ENCODE data around the gene DDN.

DNA sequence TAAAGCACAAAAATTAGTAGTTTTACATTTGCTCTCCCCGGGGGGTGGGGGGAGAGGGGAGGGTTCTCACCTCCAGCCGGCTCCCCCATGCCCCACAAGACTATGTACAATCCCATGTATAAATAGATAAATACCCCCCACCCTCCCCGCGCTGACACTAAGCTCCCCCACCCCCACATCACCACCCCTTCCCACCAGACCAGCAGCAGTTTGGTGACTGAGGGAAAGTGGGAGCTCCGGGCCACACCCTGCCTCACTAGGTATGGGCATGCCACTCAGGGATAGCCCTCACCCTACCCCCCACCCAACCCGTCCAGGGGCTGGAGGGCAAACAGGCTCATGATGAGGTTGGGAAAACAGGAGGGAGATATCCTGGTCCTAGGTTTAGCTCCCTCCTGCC, 21.3 kb upstream of the DDN start:
- TF ChIP-seq, protein P1, sequence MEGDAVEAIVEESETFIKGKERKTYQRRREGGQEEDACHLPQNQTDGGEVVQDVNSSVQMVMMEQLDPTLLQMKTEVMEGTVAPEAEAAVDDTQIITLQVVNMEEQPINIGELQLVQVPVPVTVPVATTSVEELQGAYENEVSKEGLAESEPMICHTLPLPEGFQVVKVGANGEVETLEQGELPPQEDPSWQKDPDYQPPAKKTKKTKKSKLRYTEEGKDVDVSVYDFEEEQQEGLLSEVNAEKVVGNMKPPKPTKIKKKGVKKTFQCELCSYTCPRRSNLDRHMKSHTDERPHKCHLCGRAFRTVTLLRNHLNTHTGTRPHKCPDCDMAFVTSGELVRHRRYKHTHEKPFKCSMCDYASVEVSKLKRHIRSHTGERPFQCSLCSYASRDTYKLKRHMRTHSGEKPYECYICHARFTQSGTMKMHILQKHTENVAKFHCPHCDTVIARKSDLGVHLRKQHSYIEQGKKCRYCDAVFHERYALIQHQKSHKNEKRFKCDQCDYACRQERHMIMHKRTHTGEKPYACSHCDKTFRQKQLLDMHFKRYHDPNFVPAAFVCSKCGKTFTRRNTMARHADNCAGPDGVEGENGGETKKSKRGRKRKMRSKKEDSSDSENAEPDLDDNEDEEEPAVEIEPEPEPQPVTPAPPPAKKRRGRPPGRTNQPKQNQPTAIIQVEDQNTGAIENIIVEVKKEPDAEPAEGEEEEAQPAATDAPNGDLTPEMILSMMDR (IDR thresholded peaks at IDR 0.05; ENCODE audit: insufficient read depth, low read length) = no peak
- TF ChIP-seq GABPA (IDR thresholded peaks at IDR 0.05; ENCODE audit: low read depth) = no peak
- TF ChIP-seq POLR2AphosphoS5 (IDR thresholded peaks at IDR 0.05; ENCODE audit: low read depth) = no peak
- TF ChIP-seq, protein P2, sequence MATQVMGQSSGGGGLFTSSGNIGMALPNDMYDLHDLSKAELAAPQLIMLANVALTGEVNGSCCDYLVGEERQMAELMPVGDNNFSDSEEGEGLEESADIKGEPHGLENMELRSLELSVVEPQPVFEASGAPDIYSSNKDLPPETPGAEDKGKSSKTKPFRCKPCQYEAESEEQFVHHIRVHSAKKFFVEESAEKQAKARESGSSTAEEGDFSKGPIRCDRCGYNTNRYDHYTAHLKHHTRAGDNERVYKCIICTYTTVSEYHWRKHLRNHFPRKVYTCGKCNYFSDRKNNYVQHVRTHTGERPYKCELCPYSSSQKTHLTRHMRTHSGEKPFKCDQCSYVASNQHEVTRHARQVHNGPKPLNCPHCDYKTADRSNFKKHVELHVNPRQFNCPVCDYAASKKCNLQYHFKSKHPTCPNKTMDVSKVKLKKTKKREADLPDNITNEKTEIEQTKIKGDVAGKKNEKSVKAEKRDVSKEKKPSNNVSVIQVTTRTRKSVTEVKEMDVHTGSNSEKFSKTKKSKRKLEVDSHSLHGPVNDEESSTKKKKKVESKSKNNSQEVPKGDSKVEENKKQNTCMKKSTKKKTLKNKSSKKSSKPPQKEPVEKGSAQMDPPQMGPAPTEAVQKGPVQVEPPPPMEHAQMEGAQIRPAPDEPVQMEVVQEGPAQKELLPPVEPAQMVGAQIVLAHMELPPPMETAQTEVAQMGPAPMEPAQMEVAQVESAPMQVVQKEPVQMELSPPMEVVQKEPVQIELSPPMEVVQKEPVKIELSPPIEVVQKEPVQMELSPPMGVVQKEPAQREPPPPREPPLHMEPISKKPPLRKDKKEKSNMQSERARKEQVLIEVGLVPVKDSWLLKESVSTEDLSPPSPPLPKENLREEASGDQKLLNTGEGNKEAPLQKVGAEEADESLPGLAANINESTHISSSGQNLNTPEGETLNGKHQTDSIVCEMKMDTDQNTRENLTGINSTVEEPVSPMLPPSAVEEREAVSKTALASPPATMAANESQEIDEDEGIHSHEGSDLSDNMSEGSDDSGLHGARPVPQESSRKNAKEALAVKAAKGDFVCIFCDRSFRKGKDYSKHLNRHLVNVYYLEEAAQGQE (IDR thresholded peaks at IDR 0.05; ENCODE audit: insufficient replicate concordance, low read depth) = no peak
